Gastrocnemius medialis (tissue), 4 donors: ENCODE data around the gene HIRA.

ENCODE experiments used
- CTCF ChIP-seq, 5 experiments: fragments of 450-650 bp in 3 of 5; fragments of 200-600 bp in 2 of 5; sonication (generic) in 2 of 5; IDR thresholded peaks in 4 of 5; conservative IDR thresholded peaks in 1 of 5; 1 replicate in 4 of 5; 2 replicates in 1 of 5; pipeline ENCODE4 v1.5.1; 2016 to 2019; ENCODE audit warnings: antibody characterized with exemption in 5 of 5, mild to moderate bottlenecking in 3 of 5, moderate library complexity in 3 of 5
- POLR2A ChIP-seq, 2 donors: fragments of 450-650 bp; IDR thresholded peaks; one replicate each; pipeline ENCODE4 v1.6.1; 2017; ENCODE audit warnings: antibody characterized with exemption in 2 of 2, mild to moderate bottlenecking in 2 of 2, moderate library complexity in 2 of 2

DNA sequence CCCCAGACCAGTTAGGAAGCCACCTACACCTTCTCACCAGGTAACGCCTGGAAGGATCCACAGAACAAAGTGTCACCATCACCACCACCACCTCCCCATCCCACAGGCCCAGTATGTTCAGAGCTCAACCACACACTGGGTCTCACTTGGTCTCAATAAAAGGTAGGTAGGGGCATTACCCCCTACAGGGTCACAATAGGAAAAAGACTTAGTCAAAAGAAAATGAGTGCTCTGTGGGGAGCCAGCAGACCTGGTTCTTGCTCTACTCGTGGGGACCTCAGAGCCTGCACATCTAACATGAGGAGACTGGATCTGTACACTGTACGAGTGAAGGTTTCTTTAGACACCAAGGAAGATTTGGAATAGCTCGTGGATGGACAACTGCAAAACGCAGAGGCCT is 49.3 kb downstream of the HIRA start:
- TF ChIP-seq CTCF (IDR thresholded peaks at IDR 0.05 in 4 of 5, conservative IDR thresholded peaks at IDR 0.05 in 1 of 5) (no peak), POLR2A (IDR thresholded peaks at IDR 0.05) (no peak)
